ENCODE results near the gene CADM1. TPM values are rescaled to one million over a fixed set of nuclear protein-coding genes. Genes with fewer than 3 reads are reported as not detected.

CADM1 gene
- total RNA-seq, 1 experiment from 2014 or later = 534 TPM

DNA sequence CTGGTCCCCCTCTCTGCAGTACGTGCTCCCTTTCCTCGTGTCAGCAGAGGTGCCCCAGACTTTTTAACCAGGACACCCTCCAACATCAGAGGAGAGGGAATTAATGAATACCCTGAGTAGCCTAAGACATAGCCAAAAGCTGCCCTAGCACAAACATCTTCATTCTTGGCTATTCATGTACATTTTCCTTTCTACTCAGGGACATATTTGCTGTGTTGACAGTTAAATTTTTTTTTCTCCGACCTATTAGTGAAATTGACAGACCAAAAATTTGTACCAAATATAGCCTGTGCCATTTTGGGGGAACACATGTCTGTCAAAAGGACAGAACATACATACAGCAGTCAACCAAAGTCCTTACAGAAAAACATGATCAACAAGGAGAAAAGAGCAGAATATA lies 33.3 kb downstream of the CADM1 start:
- H3K27me3 ChIP-seq (replicated peaks; ENCODE audit: control insufficient read depth, insufficient read depth, low read length) = no peaks in the 10 kb centered on the region
- peaks cover 17% of the 10 kb centered on the region for H3K36me3 Mint-ChIP-seq (ENCODE audit: insufficient read depth, unreplicated experiment)
- no peak overlapping the region for H3K4me3 Mint-ChIP-seq (ENCODE audit: unreplicated experiment)
- POLR2A ChIA-PET = no interaction called here
- no peaks in the 10 kb centered on the region for H3K36me3 ChIP-seq (ENCODE audit: control insufficient read depth, insufficient read depth, low read length)
- CTCF ChIA-PET = interaction anchor here (1.0 to 1.2 kb wide), 3 partner anchors 18 to 136 kb away, joined by 3 to 5 read pairs (median 4); partner anchors contain the start of gene CADM1
- no peak overlapping the region for H3K27ac Mint-ChIP-seq (ENCODE audit: unreplicated experiment)
- no peaks in the 10 kb centered on the region for H3K9me3 ChIP-seq
- H3K4me1 ChIP-seq = peaks cover 12% of the 10 kb centered on the region; the same call in 1 of the 2 replicates
- no peak for DNase-seq
- intact Hi-C loops (cut with micrococcal nuclease; ENCODE audit: unreplicated experiment) = no loop called here
- no peaks in the 10 kb centered on the region for H3K27me3 Mint-ChIP-seq (ENCODE audit: insufficient read depth, unreplicated experiment)
- TF ChIP-seq, protein P1, sequence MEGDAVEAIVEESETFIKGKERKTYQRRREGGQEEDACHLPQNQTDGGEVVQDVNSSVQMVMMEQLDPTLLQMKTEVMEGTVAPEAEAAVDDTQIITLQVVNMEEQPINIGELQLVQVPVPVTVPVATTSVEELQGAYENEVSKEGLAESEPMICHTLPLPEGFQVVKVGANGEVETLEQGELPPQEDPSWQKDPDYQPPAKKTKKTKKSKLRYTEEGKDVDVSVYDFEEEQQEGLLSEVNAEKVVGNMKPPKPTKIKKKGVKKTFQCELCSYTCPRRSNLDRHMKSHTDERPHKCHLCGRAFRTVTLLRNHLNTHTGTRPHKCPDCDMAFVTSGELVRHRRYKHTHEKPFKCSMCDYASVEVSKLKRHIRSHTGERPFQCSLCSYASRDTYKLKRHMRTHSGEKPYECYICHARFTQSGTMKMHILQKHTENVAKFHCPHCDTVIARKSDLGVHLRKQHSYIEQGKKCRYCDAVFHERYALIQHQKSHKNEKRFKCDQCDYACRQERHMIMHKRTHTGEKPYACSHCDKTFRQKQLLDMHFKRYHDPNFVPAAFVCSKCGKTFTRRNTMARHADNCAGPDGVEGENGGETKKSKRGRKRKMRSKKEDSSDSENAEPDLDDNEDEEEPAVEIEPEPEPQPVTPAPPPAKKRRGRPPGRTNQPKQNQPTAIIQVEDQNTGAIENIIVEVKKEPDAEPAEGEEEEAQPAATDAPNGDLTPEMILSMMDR (IDR thresholded peaks at IDR 0.05; ENCODE audit: insufficient read depth in 1 of 2, low read depth in 1 of 2, low read length in 1 of 2, severe bottlenecking in 1 of 2, unreplicated experiment in 1 of 2) = no peak
- H3K4me3 ChIP-seq (ENCODE audit: low read depth, low read length) = no peak overlapping the region
- no peaks in the 10 kb centered on the region for H3K9me3 Mint-ChIP-seq (ENCODE audit: unreplicated experiment)
- H3K4me1 Mint-ChIP-seq (ENCODE audit: low read depth, unreplicated experiment) = peaks cover 16% of the 10 kb centered on the region
- no TSS peak for BruUV-seq (replicated peaks)

GRCh38 chr11:115469361-115469760 lies 34.9 kb downstream of the CADM1 start:
- Histone ChIP-seq H3K4me3 (ENCODE audit: low read depth, low read length) (no peak overlapping the region), H3K27me3 (replicated peaks; ENCODE audit: control insufficient read depth, insufficient read depth, low read length) (no peaks in the 10 kb centered on the region), H3K36me3 (ENCODE audit: control insufficient read depth, insufficient read depth, low read length) (no peaks in the 10 kb centered on the region), H3K9me3 (no peaks in the 10 kb centered on the region), H3K4me1 (peaks cover 23% of the 10 kb centered on the region)
- ChIA-PET POLR2A (interaction anchor here (0.6 kb wide), 1 partner anchor 657 kb away, joined by 7 read pairs; no protein-coding TSS in a partner anchor), CTCF (interaction anchor here (0.7 kb wide), 1 partner anchor 16 kb away, joined by 3 read pairs; no protein-coding TSS in a partner anchor)
- DNase-seq = no peak
- Mint-ChIP-seq H3K27ac (ENCODE audit: unreplicated experiment) (no peak overlapping the region), H3K9me3 (ENCODE audit: unreplicated experiment) (no peaks in the 10 kb centered on the region), H3K4me3 (ENCODE audit: unreplicated experiment) (no peak overlapping the region), H3K4me1 (ENCODE audit: low read depth, unreplicated experiment) (peaks cover 18% of the 10 kb centered on the region), H3K27me3 (ENCODE audit: insufficient read depth, unreplicated experiment) (no peaks in the 10 kb centered on the region), H3K36me3 (ENCODE audit: insufficient read depth, unreplicated experiment) (peaks cover 18% of the 10 kb centered on the region)
- intact Hi-C loops (cut with micrococcal nuclease; ENCODE audit: unreplicated experiment) = no loop called here
- no TSS peak for BruUV-seq (replicated peaks)
- TF ChIP-seq, protein P1 (IDR thresholded peaks at IDR 0.05; ENCODE audit: insufficient read depth in 1 of 2, low read depth in 1 of 2, low read length in 1 of 2, severe bottlenecking in 1 of 2, unreplicated experiment in 1 of 2) = no peak

- no peak overlapping the region for H3K27ac Mint-ChIP-seq (ENCODE audit: unreplicated experiment)
- H3K27me3 ChIP-seq (replicated peaks; ENCODE audit: control insufficient read depth, insufficient read depth, low read length) = no peaks in the 10 kb centered on the region
- intact Hi-C loops (cut with micrococcal nuclease; ENCODE audit: unreplicated experiment) = no loop called here
- H3K4me3 ChIP-seq (ENCODE audit: low read depth, low read length) = no peak overlapping the region
- CTCF ChIA-PET = no interaction called here
- peaks cover 18% of the 10 kb centered on the region for H3K36me3 Mint-ChIP-seq (ENCODE audit: insufficient read depth, unreplicated experiment)
- H3K4me3 Mint-ChIP-seq (ENCODE audit: unreplicated experiment) = no peak overlapping the region
- POLR2A ChIA-PET = no interaction called here
- DNase-seq = no peak
- TF ChIP-seq, protein P1 (IDR thresholded peaks at IDR 0.05; ENCODE audit: insufficient read depth in 1 of 2, low read depth in 1 of 2, low read length in 1 of 2, severe bottlenecking in 1 of 2, unreplicated experiment in 1 of 2) = no peak
- peaks cover 41% of the 10 kb centered on the region for H3K4me1 Mint-ChIP-seq (ENCODE audit: low read depth, unreplicated experiment)
- no peaks in the 10 kb centered on the region for H3K27me3 Mint-ChIP-seq (ENCODE audit: insufficient read depth, unreplicated experiment)
- H3K36me3 ChIP-seq (ENCODE audit: control insufficient read depth, insufficient read depth, low read length) = no peaks in the 10 kb centered on the region
- no peaks in the 10 kb centered on the region for H3K9me3 ChIP-seq
- BruUV-seq (replicated peaks) = no TSS peak
- H3K9me3 Mint-ChIP-seq (ENCODE audit: unreplicated experiment) = no peaks in the 10 kb centered on the region
- H3K4me1 ChIP-seq = peaks cover 19% of the 10 kb centered on the region
Observed at GRCh38 chr11:115466122-115466521, 38.1 kb downstream of the CADM1 start.

Data from Caco-2 (cell line).